ENCODE results near the gene MEF2D.

The MEF2D gene

DNA sequence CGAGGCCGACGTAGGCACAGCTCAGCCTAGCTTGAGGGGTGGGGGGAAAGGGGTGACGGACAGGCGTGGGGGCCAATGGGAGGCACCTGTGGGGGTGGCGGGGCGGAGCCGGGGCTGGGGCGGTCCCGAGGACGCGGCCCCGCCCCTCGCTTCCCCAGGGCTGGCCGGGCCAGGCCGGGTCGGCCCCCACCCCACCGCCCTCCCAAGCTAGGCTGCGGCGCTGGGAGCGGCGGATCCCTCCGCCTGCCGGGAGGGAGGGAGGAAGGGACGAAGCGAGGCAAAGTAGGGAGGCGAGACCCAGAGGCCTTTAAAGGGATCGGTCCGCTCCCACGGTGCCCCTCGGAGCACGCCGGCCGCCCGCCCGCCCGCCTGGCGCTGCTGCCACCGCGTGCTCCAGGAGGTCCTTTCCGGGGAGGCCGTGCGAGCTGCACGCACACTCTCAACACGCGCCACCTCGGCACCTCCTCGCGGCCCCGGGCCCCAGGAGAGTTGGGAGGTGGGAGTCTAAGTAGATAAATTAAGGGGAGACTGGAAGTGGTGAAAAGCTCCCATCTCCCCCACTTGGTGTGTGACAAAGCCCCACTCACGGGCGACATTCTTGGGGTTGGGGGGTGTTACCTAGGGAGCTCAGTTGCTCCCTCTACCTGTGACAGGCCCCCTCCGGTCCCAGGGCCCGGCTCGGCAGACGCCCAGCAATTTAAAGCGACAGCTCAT lies 375 bp upstream of the MEF2D start:
- peak; percentile 78 for DNase-seq (ENCODE audit: low read depth, low spot score)

DNA sequence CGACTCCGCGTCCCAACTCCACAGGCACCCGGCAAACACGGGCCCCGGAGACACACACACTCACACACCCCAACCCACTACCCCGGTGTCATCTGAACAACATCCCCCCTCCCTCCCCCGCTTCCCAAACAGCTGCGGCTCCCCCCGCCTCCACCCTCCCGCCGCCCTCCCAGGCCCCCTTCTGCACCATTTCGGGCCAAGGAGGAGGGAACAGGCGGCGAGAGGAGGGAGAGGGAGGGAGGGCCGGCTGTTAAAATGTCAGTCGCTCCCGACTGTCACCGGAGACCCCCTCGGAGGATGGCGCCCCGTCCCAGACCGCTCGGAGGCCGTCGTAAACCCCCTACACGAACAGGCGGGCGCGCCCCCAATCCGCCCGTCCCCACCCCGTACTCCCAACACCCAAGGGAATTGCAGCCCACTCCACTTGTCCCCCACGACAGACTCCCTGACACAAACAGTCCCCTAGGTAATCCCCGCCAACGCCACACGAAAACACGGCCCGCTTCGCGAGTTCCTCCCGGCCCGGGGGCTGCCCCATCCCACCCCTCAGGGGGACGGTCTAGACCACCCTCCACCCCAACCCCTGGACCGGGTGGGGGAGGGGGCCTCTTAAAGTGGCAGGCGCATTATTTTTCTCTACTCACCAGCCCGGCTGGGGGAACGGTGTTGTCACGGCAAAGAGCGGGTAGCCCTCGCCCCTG lies 583 bp downstream of the MEF2D start:
- DNase-seq (ENCODE audit: low read depth, low spot score), result no peak

DNA sequence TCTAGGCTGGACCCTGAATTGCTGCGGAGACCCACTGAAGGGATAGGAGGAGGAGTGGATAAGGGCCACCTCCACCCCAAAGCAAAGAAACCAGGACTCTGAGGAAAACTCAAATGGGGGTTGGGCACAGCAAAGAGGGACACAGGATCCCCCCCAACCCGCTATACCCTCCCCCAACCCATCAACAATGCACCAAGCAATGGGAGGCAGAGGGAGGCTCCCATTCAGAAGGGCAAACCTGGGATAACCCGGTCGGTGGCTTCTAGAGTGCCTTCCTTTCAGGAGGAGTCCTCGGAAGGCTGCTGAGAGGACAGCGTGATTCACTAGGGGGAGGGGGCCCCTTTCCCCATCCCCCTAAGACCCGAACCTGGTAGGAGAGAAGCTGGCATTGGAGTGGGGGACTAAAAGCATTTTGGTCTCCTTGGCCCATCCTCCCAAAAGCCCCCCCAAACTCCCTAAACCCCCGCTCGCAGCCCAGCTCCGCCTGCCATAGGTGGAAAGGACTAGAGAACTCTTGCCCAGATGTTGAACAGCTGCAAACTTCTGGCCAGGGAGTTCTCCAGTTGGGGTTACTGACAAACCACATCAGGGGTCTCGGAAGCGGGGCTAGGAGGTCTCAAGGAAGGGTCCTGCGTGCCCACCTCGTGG lies 1.3 kb downstream of the MEF2D start:
- no peak for DNase-seq (ENCODE audit: low read depth, low spot score)

DNA sequence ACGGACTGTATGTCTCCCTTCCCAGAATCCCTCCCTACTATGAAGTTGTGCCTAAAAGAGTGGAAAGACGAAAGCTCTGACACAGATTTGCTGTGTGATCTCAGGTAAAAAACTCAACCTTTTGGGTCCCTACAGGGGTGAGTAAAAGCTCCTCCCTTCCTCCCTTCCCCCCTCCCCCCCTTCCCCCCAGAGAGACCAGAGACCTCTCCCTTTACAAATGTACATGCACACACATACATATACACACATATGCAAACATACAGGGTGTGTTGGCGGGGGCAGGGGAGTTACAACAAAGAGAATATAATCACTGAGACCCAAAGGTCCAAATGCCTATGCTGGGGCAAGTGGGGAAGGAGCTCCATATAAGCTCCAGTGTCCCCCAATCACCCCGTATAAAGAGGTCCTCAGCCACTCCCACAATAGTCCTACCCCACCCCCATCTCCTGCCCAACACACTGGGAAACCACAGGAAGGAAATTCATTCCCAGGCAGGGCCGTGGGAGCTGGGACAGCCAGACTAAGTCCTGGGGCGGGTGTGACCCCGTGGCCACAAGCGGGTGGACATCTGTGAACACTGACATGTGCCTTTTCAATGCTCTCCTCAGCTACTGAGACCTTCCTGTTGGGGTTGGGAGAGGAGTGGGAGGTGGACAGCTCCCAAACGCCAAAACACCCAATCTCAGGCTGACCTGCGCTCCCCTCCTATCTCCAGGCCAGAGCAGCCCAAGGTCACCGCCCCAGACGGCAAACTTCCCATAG lies 2.0 kb downstream of the MEF2D start:
- DNase-seq (ENCODE audit: low read depth, low spot score), result no peak

DNA sequence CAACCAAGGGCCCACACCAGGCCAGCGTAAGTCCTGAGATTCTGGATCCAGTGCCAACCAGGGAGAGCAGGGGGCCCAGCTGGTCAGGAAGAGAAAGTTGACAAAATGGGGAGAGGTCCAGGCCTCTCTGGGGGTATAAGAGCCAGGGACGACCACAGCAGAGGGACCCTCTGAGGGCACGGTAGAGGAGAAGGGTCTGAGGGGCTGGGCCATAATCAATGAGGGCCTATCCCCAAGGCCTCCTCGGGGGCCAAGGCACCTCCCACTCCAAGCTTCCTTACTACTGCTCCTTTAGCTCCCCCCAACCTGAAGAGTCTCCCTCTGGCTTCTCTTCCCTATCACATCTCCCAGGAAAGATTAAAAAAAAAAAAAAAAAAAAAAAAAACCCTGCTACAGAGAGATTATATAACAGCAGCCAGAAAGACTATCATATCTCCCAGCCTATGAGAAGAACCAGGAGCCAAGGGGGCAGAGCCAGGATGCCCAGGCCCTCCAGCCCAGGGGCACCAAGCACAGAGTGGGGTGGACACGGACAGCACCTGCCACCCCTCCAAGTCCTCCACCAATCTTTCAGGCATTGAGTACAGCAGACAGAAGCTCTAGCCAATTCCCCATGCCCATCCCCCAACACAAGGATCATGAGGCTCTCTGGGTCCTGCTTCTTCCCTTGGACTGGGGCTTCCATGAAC lies 2.7 kb downstream of the MEF2D start:
- no peak for DNase-seq (ENCODE audit: low read depth, low spot score)

DNA sequence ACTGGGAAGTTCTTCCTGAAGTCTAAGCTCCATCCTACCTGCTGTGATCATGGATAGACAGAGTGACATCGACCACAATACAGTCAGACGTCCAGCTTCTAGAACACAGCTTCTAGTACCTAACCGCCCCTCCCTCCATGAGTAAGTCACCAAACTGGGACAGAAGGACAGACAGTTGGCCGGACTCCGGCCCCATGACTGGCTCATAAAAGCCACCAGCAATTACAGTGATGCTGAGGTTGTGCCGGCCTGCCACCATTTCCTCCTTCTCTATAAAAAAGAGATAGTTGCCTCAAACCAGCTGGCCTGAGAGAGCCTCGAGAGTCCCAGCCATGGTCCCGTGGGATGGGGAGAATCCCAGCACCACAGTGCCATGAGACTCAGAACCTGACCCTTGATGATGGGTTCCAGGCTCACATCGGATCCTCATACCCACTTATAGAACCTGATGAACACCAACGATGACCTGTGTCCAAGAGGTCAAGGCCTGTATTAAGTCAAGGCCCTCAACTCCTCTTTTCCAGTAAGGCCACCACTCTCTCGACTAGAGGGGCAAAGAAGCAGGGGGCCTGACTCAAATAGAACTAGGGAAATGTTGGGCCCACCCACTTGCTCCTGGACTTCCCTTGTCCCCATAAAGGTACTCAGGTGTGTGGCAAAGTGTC lies 3.4 kb downstream of the MEF2D start:
- no peak for DNase-seq (ENCODE audit: low read depth, low spot score)

DNA sequence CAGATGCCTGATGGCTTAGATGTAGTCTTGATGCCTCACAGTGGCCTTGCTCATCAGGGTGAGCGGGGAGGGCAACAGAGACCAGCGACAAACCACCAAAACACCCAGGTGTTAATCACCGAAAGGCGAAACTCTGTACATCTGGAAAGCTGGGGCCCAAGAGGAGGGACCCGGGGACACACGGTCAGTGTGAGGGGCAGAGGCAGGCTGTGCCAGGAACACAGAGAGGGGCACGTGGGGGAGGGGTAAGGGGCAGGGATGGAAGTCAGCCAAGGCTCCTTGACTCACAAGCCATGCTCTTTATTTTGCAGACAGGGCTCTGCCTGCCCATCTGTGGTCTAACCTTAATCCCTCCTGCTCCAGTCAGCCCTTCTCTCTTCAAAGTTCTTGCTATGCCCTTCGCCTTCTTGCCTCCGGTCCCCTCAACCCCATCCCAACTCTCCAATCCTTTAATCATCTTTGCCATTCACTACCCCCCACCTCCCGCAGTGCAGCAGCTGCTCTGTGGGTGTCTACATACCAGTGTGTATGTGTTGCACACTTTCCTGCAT lies 4.3 kb downstream of the MEF2D start:
- DNase-seq (ENCODE audit: low read depth, low spot score), result no peak

DNA sequence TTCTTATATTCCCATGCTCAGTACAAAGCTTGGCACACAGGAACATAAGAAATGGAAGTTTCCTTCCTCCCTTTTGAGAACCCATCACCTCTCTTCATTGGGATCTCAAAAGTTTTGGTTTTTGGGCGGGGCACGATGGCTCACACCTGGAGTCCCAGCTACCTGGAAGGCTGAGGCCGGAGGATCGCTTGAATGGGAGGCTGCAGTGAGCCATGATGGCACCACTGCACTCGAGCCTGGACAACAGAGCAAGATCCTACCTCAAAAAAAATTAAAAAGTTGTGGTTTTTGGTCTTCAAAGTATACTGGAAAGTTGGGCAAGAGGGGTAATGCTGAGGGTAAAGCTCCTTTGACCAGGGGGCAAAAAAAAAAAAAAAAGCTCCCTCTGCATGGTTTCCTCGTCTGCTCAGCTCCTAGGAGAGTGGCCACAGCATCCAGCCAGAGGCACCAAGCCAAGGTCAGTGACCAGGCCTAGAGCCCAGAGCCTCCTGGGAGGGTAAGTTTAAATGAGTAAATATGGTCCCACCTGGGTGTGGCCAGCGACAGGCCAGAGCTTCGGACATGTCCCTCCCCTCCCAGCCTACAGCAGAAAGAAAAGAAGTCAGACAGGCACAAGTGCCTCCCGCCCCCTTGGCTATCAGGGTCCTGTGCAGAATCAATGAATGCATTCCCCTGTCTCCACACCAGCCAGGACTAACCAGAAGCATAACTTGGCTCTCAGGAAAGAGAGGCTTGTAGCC lies 5.0 kb downstream of the MEF2D start:
- no peak for DNase-seq (ENCODE audit: low read depth, low spot score)

DNA sequence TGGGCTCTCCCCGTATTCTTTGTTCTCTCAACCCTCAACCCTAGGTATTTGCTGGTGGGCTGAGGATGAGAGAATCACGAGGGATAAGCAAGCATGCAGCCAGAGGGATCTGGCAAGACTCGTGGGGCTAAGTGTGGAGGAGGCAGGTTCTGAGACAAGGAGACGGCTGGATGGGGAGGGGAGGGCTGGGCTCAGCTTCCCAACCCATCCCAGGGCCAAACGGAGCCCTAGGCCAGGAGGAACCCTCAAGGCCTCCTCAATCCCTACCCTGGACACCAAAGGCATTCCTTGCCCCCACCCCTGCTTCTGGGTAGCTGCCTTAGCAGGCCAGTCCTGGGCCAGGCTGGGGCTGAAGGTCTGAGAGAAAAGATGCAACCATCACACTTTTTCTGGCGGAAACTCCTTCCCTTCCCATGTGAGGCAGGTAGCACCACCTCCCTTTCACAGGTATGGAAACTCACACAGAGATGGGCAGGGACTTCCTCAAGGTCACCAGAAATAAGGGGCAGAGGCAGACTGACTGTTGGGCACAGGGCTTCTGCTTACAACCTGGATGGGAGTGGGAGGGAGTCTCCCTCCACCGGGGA lies 6.2 kb downstream of the MEF2D start:
- no peak for DNase-seq (ENCODE audit: low read depth, low spot score)

DNA sequence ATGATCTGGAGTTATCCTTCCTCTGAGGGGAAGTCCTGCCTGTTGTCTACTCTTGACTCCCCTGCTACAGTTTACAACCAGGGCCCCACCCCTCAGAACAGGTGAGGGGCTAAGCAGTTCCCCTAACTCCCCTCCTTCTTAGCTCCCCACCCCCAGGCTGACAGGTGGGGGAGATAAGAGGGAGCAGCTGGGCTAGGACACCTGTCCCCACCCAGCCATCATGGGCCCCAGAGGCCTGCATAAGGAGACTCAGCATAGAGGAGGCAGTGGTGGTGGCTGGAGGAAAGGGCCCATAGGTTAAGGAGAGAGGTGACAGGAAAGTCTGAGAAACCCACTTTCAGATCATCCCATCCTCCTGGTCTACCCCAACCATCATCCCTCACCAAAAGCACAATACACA lies 6.8 kb downstream of the MEF2D start:
- no peak for DNase-seq (ENCODE audit: low read depth, low spot score)

DNA sequence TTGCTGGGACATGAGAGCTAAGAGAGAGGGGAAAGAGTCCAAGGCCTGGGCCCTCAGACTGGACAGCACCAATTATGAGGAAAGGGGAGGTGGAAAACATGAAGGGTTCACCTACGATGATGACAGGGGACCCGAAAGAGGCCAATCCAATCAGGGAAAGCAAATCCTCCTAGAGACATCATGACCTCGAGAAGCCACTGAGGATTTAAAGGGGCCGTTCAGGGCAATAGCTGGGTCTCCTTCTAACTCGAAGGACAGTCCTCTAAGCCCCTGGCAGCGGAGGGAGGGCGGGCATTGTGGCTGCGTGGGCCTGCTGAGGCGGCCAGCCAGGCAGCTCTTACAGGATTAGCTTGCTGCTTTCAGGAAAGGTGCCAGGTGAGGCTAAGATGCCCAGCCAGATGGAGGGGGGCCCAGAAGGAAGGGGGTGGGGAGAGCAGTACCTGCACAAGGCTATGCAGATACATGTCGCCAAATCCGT lies 7.4 kb downstream of the MEF2D start:
- no peak for DNase-seq (ENCODE audit: low read depth, low spot score)

DNA sequence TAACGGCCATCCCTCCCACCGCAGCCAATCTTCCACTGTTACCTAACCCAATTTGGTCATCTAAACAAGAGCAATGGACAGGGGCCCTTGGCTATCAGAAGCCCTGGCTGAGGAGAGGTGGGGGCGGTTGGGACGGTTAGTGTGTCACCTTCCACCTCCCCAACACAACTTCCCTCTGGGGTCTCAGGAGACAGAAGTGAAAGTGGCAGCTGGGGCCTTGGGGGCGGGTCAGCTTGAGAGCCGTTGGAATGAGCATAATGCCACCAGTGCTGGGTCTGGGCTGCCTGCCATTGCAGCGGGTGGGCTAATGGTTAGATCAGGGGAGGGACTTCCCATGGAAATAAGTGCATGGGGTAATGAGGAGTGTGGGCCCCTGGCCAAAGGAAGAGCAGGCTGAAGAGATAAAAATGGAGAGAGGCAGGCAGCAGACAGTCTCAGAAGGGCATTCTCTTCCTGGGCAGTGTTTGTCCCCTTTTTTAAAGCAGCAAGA lies 7.9 kb downstream of the MEF2D start:
- no peak for DNase-seq (ENCODE audit: low read depth, low spot score)

DNA sequence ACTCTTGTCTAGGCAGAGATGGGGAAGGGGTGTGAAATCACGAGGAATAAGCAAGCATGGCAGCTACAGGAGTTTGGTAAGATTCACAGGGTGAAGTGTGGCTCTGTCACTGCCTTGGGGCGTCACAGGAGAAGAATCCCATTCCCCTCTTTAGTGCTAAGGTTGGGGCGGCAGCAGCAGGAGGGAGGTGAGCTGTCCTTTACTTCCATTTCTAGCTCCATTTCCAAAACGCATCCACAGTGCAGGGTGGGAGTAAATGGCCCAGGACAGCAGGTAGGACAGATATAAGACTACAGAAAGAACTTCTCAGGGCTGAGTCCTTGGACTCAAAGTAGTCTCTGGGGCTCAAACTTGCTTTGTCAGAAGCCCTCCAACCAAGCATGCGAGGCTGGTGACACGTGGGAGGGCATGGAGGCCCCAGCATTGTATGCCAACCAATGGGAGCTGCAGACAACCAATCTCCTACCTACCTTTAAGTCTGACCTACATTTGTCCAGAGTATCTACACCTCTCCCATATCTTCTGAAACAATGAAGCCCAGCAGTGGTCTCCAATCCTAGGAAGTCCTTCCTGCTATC lies 8.5 kb downstream of the MEF2D start:
- no peak for DNase-seq (ENCODE audit: low read depth, low spot score)

DNA sequence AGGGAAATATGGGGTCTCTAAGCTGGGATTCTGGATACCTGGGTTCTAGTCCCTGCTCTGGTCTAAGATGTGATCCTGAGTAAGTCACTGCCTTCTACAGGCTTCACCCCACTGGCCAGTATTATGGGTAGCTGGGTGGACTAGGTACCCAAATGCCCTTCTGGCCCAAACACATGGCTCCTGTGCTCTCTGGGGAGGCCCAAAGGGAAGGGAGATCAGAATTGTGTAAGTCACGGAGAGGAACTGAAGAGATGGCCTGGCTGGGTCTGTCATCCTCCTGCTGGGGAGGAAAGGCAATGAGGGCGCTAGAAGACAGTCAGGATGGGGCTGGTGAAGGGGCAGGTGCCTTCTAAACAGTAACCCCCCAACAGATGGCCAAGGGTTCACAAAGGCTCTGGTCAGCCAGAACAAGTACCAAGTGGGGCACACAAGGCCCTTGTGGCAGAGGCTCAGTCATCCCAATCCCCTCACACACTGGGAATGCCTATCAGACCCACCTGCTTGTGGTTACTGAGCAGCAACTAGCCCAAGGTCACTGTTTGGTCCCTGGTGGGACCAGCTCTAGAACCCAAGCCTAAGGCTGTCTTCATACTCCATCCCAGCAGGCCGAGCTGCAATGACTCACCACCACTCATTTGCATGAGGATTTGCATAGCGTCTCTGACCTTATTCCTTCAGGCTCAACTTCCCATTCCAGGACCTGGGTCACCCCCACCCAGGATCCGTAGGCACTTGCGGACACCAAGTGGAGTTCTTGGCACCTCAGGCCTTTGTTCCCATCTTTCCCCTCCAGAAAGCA lies 9.2 kb downstream of the MEF2D start:
- no peak for DNase-seq (ENCODE audit: low read depth, low spot score)

DNA sequence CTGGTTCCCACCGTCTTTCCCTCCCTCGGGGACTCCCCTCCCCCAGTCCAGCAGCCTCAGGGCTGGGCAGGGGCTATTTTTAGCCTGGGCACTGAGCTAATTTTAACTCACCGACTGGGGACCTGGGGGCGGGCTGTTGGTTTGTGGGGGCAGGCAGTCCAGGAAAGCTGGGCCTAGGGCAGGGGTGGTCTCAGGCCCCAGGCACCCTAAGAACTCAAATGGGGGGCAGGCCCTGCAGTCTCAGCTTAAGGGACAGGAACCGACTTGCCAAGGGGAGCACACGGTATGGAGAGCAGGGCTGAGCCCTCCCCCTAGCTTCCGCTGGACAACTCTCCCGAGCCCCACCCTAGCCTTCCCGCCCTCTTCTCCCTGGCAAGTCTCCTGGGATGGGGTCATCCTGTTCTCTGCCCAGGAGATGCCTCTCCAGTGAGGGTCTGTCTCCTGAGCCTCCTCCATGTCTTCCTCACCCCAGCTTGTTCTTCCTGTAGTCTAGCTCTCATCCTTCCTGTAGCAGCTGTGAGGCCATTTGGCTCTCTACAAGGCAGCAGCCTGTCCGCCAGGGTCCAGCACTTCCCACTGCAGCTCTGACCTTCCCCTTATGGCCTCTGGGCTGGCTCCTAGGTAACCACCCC lies 10.1 kb downstream of the MEF2D start:
- no peak for DNase-seq (ENCODE audit: low read depth, low spot score)

DNA sequence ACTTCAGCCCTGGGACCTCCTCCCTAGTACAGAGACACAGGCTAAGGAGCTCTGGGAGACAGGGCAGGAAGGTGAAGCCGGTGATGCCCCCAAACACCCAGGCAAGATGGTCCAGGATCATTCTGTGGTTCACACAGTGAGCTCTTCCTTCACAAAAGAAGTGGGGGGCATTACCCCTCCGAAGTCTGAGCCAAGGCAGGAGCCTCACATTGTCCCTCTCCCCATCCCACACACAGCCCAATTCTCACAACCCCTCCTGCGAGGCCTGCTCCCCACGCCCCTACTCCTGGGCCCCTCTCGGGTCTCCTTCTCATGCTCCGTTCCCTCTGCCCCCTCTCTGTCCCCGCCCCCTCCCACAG lies 10.7 kb downstream of the MEF2D start:
- DNase-seq (ENCODE audit: low read depth, low spot score), result no peak

DNA sequence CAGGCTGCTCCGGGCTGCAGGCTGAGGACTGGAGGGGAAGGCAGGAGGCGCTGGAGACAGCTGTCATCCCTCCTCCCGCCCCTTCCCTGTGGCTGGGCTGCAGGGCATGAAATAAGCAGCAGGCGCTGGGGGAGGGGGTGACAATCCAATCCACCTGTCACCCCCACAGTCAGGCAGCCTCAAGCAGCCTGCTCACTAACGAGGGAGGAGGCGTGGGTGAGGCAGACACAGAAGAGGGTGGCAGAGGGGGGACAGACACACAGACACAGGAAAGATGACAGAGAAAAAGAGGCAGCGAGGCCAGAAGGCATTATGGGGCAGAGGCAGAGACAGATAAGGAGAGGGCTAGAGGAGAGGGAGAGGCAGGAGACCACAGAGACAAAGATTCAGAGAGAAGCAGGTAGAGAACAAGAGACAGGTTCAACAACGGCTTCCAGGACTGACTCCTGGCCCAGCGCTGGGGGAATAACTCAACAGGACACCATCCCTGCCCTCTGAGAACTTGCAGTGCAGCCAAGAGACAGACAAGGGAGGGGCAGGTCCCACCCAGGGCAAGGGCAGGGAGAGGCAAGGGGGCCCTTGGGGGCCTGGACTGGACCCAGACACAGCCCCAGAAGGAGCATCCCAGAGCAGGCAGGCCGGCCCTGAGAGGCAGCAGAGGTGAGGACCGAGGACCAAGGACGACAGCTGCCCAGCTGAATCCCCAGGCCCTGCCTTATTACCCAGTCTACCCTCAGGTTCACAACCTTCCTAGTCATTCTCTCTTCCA lies 11.2 kb downstream of the MEF2D start:
- no peak for DNase-seq (ENCODE audit: low read depth, low spot score)
